ENCODE measurements around the gene ADGRA3.
"Not testable (repeated sequence)": the region's sequence is repeated elsewhere in the genome, so short reads cannot be mapped to it uniquely, and the experiment has no call there.

ADGRA3 gene

DNA sequence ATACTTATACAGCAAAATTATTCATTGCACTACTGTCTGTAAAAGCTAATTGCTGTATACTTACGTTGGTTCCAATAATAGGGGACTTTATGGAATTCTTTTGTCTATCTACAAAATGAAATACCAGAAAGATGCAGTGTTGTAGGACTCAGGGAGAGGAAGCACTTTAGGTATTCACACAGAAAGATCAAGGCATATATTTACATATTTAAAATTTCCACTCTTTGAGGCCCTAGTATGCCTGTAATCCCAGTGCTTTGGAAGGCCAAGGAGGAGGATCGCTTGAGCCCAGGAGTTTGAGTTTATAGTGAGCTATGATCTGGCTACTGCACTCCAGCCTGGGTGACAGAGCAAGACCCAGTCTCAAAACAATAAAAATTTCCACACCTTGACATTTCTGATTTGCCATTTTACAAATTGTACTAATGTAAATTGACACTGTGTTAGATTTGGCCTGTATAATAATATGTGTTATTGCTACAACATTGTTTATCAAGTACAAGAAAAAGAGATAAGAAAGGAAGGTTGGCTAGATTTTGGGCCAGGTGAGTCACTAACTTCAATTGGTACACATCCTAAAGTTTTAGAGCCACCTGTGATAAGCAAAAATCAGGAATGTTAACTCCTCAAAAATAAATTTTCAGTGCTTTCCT, 35.1 kb downstream of the ADGRA3 start:
- no peaks in the 10 kb centered on the region for H3K27me3 ChIP-seq
- TF ChIP-seq Cebpa-rat (IDR thresholded peaks at IDR 0.05) = no peak
- no peak overlapping the region; a peak in 1 of 22 replicates for H3K4me2 ChIP-seq
- peaks cover 0 to 12% (median 0%) of the 10 kb centered on the region in 11 experiments; a peak in 3 of 22 replicates for H4K20me1 ChIP-seq
- H3K4me1 ChIP-seq = peaks cover 23 to 50% (median 37%) of the 10 kb centered on the region in 10 experiments
- H3K36me3 ChIP-seq = peaks cover 0 to 9% (median 0%) of the 10 kb centered on the region in 11 experiments; a peak in 3 of 22 replicates
- peak overlapping the region in 7 of 11 experiments; percentile 24 to 92 (median 85); a peak in 12 of 22 replicates for H3K27ac ChIP-seq
- H3K9ac ChIP-seq = no peak overlapping the region
- peaks cover 0 to 11% (median 6%) of the 10 kb centered on the region in 11 experiments; a peak in 6 of 22 replicates for H3K9me3 ChIP-seq (replicated peaks in 1 of 11)
- H3K4me3 ChIP-seq = no peak overlapping the region

- Histone ChIP-seq H3K27me3 (no peaks in the 10 kb centered on the region), H3K4me3 (no peak overlapping the region), H3K9me3 (replicated peaks in 1 of 11) (peaks cover 0 to 12% (median 6%) of the 10 kb centered on the region in 11 experiments; a peak in 6 of 22 replicates), H3K27ac (peak overlapping the region in 2 of 11 experiments; percentile 39 to 42; a peak in 2 of 22 replicates), H3K4me1 (peaks cover 8 to 33% (median 16%) of the 10 kb centered on the region in 10 experiments; a peak in 19 of 20 replicates), H4K20me1 (peaks cover 0 to 23% (median 0%) of the 10 kb centered on the region in 11 experiments; a peak in 4 of 22 replicates), H3K36me3 (peaks cover 0 to 9% (median 4%) of the 10 kb centered on the region in 11 experiments; a peak in 4 of 22 replicates), H3K4me2 (no peak overlapping the region), H3K9ac (no peak overlapping the region)
- no peak for TF ChIP-seq Cebpa-rat (IDR thresholded peaks at IDR 0.05)
These were observed 37.4 kb downstream of the ADGRA3 start for GRCh38 chr4:22478426-22478825.

DNA sequence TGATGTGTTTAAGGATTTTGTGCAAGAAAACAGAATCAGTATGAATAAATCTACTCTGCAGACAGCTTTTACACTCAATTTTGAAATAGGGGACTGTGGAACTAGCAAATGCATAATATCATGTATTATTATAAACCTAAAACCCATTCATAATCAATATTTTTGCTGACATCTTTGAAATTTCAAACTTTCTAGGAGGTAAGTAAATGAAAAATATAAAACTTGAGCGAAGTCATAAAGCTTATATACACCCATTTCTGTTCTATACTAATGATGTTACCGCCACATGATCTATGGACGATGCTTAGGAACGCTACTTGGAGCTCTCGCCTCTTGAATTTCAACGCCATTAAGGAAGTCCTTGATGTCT, 38.1 kb downstream of the ADGRA3 start:
- Histone ChIP-seq H3K27ac (no peak overlapping the region), H4K20me1 (peaks cover 0 to 18% (median 0%) of the 10 kb centered on the region in 11 experiments; a peak in 4 of 22 replicates), H3K9ac (no peak overlapping the region), H3K4me3 (no peak overlapping the region), H3K4me2 (no peak overlapping the region), H3K4me1 (peaks cover 3 to 33% (median 15%) of the 10 kb centered on the region in 10 experiments; a peak in 19 of 20 replicates), H3K9me3 (replicated peaks in 1 of 11) (peaks cover 0 to 12% (median 6%) of the 10 kb centered on the region in 11 experiments; a peak in 6 of 22 replicates), H3K27me3 (no peaks in the 10 kb centered on the region), H3K36me3 (peaks cover 0 to 15% (median 7%) of the 10 kb centered on the region in 11 experiments; a peak in 8 of 22 replicates)
- TF ChIP-seq Cebpa-rat (IDR thresholded peaks at IDR 0.05) = no peak

DNA sequence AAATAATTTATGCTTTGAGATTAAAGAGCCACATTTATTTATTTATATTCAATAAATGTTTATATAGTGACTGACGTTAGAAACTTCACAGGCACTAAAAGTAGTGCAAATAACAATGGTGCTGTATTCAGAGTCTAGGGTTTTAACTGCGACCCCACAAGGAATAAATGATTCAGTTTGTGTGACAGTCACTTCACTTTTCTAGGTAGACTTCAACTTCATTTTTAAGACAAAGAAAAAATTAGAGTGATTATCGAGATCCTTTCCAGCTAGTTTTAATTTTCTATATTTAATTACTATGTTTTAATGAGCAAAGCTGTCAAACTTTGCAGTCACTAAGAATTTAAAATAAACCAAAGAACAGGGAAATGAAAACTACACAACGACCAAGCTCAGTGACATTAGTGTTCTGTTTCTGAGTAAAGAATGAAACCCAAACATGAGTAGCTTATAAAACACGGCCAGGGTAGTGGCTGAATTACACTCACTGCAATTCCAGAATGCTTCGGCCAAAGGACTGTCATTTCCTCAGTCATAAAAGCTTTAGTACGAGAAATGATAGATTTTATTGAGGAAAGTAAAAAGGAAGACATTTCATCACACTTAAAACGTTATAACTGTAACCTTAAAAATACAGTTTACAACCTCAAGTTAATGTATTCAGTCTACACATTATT, 38.6 kb downstream of the ADGRA3 start:
- no peak overlapping the region for H3K27ac ChIP-seq
- H3K4me1 ChIP-seq = peaks cover 2 to 33% (median 11%) of the 10 kb centered on the region in 10 experiments

GRCh38 chr4:22476011-22476410, 39.9 kb downstream of the ADGRA3 start:
- Histone ChIP-seq H3K27ac (no peak overlapping the region), H3K4me3 (no peak overlapping the region), H3K9me3 (replicated peaks in 1 of 11) (peaks cover 0 to 12% (median 7%) of the 10 kb centered on the region in 11 experiments; a peak in 6 of 22 replicates), H3K9ac (no peak overlapping the region), H3K36me3 (peaks cover 0 to 27% (median 20%) of the 10 kb centered on the region in 11 experiments; a peak in 18 of 22 replicates), H4K20me1 (peaks cover 0 to 11% (median 0%) of the 10 kb centered on the region in 11 experiments; a peak in 2 of 22 replicates), H3K27me3 (no peaks in the 10 kb centered on the region), H3K4me2 (no peak overlapping the region), H3K4me1 (peaks cover 0 to 28% (median 11%) of the 10 kb centered on the region in 10 experiments; a peak in 17 of 20 replicates)
- TF ChIP-seq Cebpa-rat (IDR thresholded peaks at IDR 0.05) = no peak

More for the DNA sequence above, 38.6 kb downstream of the ADGRA3 start:
- TF ChIP-seq Cebpa-rat (IDR thresholded peaks at IDR 0.05) = no peak
- Histone ChIP-seq H3K27me3 (no peaks in the 10 kb centered on the region), H3K9ac (no peak overlapping the region), H3K36me3 (peaks cover 0 to 17% (median 11%) of the 10 kb centered on the region in 11 experiments; a peak in 9 of 22 replicates), H3K4me3 (no peak overlapping the region), H3K4me2 (no peak overlapping the region), H3K9me3 (replicated peaks in 1 of 11) (peaks cover 0 to 12% (median 6%) of the 10 kb centered on the region in 11 experiments; a peak in 6 of 22 replicates), H4K20me1 (peaks cover 0 to 13% (median 0%) of the 10 kb centered on the region in 11 experiments; a peak in 4 of 22 replicates)

DNA sequence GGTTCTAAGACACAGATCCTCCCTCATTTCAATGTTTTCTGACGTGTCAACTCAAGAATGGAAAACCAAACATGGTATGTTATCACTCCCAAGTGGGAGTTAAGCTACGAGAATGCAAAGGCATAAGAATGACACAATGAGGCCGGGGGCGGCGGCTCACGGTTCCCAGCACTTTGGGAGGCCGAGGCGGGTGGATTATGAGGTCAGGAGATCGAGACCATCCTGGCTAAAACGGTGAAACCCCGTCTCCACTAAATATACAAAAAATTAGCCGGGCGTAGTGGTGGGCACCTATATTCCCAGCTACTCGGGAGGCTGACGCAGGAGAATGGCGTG, 40.6 kb downstream of the ADGRA3 start:
- H4K20me1 ChIP-seq = peaks cover 0 to 11% (median 0%) of the 10 kb centered on the region in 11 experiments; a peak in 3 of 22 replicates
- peaks cover 0 to 26% (median 11%) of the 10 kb centered on the region in 10 experiments; a peak in 17 of 20 replicates for H3K4me1 ChIP-seq
- peaks cover 6 to 35% (median 28%) of the 10 kb centered on the region in 11 experiments; a peak in 18 of 22 replicates for H3K36me3 ChIP-seq
- peaks cover 0 to 14% (median 7%) of the 10 kb centered on the region in 11 experiments; a peak in 7 of 22 replicates for H3K9me3 ChIP-seq (replicated peaks in 1 of 11)
- H3K4me3 ChIP-seq, H3K27me3 ChIP-seq, H3K27ac ChIP-seq, H3K4me2 ChIP-seq, H3K9ac ChIP-seq: not testable (repeated sequence)

GRCh38 chr4:22474636-22475310, 41.1 kb downstream of the ADGRA3 start:
- Histone ChIP-seq H3K27ac (peak overlapping the region in 2 of 11 experiments; percentile 8 to 15; a peak in 2 of 22 replicates), H3K4me3 (no peak overlapping the region), H3K4me2 (no peak overlapping the region), H4K20me1 (peaks cover 0 to 11% (median 0%) of the 10 kb centered on the region in 11 experiments; a peak in 3 of 22 replicates), H3K27me3 (no peaks in the 10 kb centered on the region), H3K9me3 (replicated peaks in 1 of 11) (peaks cover 0 to 9% (median 5%) of the 10 kb centered on the region in 11 experiments; a peak in 8 of 22 replicates), H3K36me3 (peaks cover 6 to 37% (median 33%) of the 10 kb centered on the region in 11 experiments; a peak in 18 of 22 replicates), H3K4me1 (peaks cover 0 to 26% (median 11%) of the 10 kb centered on the region in 10 experiments; a peak in 17 of 20 replicates), H3K9ac (no peak overlapping the region)
- no peak for TF ChIP-seq Cebpa-rat (IDR thresholded peaks at IDR 0.05)

DNA sequence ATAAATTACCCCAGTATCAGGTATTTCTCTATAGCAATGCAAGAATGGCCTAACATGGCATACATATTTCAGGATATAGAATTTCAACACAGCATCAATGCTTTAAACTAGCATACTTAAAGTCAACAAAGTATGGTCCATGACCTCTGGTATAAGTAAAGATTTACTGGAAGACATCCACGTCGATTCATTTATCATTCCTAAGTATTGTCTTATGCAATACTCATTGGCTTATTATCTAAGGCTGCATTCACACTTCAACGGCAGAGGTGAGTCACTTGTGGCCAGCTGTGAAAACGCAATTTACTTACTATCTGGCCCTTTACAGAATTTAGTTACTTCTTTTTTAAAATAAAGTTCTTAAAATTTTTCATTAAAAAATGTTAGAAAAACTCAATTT, 42.6 kb downstream of the ADGRA3 start:
- H3K9me3 ChIP-seq (replicated peaks in 1 of 11) = peaks cover 0 to 10% (median 4%) of the 10 kb centered on the region in 11 experiments; a peak in 7 of 22 replicates
- no peak for TF ChIP-seq Cebpa-rat (IDR thresholded peaks at IDR 0.05)
- H3K4me2 ChIP-seq = peak overlapping the region in 2 of 11 experiments; percentile 13 to 16; a peak in 1 of 22 replicates
- H3K27ac ChIP-seq = peak overlapping the region in 2 of 11 experiments; percentile 17 to 37; a peak in 2 of 22 replicates
- peaks cover 12 to 52% (median 46%) of the 10 kb centered on the region in 11 experiments; a peak in 20 of 22 replicates for H3K36me3 ChIP-seq
- H3K4me1 ChIP-seq = peaks cover 0 to 26% (median 11%) of the 10 kb centered on the region in 10 experiments; a peak in 17 of 20 replicates
- peaks cover 0 to 11% (median 0%) of the 10 kb centered on the region in 11 experiments; a peak in 3 of 22 replicates for H4K20me1 ChIP-seq
- H3K27me3 ChIP-seq = no peaks in the 10 kb centered on the region
- no peak overlapping the region for H3K4me3 ChIP-seq
- no peak overlapping the region for H3K9ac ChIP-seq

Measured in BLaER1 treated with 17β-estradiol and CSF1 and Interleukin-3, amounts not matched to agents 10 nM and 100 nM (cell line).